HG03039 (cell line): ENCODE data around the gene RETREG1.
"Not testable (repeated sequence)": the region's sequence is repeated elsewhere in the genome, so short reads cannot be mapped to it uniquely, and the experiment has no call there.

Source experiments
- ATAC-seq: cut with Tn5 transposase; IDR thresholded peaks from one replicate; pipeline ENCODE4 v1.9.1; 2021; ENCODE audit warnings: mild to moderate bottlenecking, moderate library complexity; ENCODE audit not compliant: unreplicated experiment

RETREG1 gene

GRCh38 chr5:16493261-16493660 lies 123.5 kb downstream of the RETREG1 start:
- ATAC-seq, result no peak

- no peak for ATAC-seq
Observed at GRCh38 chr5:16492398-16493140, 124.2 kb downstream of the RETREG1 start.

- ATAC-seq, result no peak
Observed at GRCh38 chr5:16490911-16491310, 125.9 kb downstream of the RETREG1 start.

GRCh38 chr5:16489322-16489791 lies 127.4 kb downstream of the RETREG1 start:
- ATAC-seq, result peak; percentile 56

GRCh38 chr5:16487456-16487855 lies 129.3 kb downstream of the RETREG1 start:
- ATAC-seq, result no peak

GRCh38 chr5:16486711-16487111 lies 130.1 kb downstream of the RETREG1 start:
- no peak for ATAC-seq

DNA sequence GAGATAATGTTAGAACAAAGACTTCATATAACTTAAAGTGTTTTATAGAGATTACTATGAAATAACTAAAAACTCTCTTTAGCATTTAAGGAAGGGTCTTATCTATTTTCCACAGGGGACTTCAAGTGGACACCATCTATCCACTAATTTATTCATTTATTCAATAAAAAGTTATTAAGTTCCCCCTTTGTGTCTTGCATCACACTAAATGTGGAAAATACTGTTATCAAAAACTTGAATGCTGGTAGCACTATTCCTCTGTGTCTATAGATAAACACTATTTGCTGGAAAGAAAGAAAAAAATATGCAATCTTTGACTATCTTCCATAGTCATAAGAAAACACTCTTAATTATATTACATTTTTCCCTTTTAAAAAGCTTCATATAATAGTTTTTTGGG lies 131.1 kb downstream of the RETREG1 start:
- no peak for ATAC-seq

- ATAC-seq, result no peak
Observed at GRCh38 chr5:16484081-16484480, 132.7 kb downstream of the RETREG1 start.

DNA sequence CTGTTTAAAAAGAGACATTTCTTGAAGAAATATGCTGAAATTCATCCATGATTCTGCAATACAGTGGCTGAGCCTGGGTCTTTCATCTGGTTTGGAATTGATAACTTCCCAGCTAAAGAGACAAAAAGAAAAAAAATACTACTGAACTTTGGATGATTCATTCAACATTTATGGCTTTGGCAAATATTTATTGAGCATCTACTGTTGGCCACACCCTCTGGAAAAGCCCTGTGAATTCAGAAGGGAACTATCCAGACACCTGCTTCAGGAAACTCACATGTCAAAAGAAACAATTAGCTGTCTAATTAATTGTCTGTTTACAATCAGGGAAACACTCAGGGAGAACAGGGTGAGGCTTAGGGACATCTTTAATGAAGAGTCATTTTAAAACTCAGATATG lies 133.4 kb downstream of the RETREG1 start:
- ATAC-seq, result no peak

DNA sequence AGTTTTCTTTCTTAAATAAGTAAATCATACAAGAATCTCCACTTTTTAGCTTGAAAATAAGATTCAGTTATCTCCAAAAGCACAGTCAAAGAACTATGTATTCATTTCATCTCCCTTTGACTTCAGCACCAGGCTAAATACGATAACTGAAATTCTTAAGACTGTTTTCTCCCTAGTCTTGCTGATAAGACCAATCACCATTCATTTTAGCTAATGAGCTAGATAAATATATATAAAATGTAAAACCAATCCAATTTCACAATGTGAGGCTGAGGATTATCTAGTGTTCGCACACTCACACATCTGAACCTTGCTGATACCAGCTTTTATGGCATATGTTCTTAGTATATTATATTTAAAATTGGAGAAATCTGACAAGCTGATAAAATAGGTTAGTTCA lies 133.9 kb downstream of the RETREG1 start:
- no peak for ATAC-seq

DNA sequence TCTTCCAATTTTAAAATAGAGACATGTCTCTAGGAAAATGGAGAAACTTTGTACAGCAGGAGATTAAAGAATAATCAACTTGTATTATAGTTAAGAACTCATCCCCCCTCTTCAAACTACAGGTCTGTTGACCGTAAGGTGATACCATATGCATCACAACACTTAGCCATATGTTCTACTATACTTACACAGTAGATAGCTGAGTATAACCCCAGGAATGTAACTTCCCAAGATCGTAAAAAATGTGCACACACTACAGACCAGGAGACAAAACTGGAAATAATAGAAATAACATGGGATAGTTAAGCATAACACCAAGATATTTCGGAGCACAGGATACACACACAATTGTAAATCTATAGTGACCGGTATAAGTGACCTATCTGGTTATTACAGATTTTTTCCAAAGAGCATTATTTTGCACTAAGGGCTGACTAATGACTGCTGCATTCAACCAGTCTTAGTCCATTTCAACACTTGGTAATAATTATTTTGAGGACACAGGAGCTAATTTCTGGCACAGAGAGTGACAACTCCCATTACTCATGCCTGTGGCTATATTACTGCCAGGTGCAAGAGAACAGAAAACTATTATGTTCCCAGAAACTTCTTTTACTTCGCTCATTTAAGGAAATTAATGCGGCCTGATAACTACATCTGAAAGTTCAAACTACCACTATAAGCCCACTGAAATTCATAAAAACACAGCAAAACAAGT lies 135.8 kb downstream of the RETREG1 start:
- ATAC-seq, result no peak

GRCh38 chr5:16480144-16480543 lies 136.7 kb downstream of the RETREG1 start:
- no peak for ATAC-seq

DNA sequence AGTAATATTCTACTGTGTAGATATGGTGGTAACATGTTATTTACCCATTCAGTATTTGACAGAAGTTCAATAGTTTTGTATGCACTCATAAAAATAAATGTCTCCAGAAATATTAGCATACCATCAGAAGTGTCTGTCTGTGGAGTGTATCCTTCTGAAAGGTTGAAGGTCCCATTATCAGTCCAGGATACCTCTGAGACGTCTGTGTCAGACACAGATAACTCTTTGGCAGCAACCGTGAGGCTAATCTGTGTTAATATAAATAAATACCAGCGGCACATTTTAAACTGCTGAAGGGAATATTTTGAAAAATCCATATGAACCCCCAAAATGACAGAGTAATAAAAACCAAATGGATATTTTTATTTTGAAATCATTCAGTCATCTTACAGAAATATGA lies 139.3 kb downstream of the RETREG1 start:
- no peak for ATAC-seq

GRCh38 chr5:16476417-16476816 lies 140.4 kb downstream of the RETREG1 start:
- not testable (repeated sequence) for ATAC-seq

- ATAC-seq, result no peak
Observed at GRCh38 chr5:16471387-16471786, 145.4 kb downstream of the RETREG1 start.

GRCh38 chr5:16467363-16468219 lies 149.2 kb downstream of the RETREG1 start:
- ATAC-seq, result peak; percentile 83

- peak; percentile 71 for ATAC-seq
Observed at GRCh38 chr5:16465544-16466432, 151.0 kb downstream of the RETREG1 start, which contains the start of gene ZNF622. ZNF622 (minus strand) TSS chr5:16465800; CDS start chr5:16465665, 135 bp downstream.

DNA sequence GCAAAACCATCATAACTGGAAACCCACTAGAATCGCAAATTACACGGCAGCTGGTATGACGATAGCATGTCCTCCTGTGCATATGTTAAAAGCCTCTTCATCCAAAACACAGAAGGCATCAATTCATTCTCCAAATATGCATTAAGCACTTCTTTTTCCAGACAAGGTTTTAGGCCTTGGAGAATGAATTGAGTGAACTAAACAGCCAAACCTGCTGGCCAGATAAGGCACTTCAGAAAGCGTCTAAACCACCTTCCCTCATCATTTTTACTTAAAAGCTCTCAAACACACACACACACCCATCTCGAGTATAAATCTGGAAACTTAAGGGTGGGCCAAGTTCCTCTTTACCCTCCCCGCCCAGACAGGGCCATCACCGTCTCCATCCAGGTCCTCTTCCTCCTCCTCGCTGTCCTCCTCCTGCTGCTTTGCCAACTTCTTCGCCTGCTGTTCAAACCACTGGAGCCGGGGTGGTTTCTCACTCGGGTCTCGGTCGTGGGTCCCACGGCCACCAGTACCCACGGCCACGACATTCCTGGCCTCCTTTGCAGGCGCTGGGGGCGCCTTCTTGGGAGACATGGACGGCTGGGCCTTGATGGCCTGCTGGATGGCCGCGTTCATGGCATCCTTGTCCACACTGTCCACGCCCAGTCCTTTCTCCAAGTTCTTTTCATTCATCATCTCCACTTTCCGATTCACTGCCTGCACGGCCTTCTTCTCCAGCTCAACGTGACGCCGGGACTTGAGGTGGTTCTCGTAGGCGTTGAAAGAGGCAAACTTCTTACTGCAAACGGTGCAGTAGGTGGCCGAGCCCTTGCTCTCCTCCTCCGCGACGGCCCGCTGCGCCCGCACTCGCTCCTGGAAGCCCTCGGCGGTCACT lies 151.9 kb downstream of the RETREG1 start:
- no peak for ATAC-seq

DNA sequence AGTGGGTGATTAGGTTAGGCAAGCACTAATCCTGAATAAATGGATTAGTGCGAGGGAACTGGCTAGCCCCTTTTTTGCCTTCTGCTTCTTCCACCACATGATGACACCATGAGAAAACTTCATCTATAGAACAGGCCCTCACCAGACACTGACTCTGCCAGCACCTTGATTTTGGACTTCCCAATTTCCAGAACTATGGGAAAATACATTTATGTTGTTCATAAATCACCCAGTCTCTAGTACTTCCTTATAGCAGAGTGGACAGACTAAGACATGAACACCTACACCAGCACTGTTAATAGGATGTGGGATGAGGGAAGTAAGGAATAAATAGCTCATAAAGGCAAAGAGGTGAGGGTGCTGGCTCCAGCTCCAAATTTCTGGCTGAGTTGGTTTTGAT lies 152.6 kb downstream of the RETREG1 start:
- ATAC-seq, result no peak
